Measurements from ENCODE around the gene FBL. TPM values are rescaled to one million over a fixed set of nuclear protein-coding genes. Genes with fewer than 3 reads are reported as not detected.
"Not testable (repeated sequence)": the region's sequence is repeated elsewhere in the genome, so short reads cannot be mapped to it uniquely, and the experiment has no call there.

FBL gene
- total and polyA plus RNA-seq, 2 donors = 185 to 208 TPM

GRCh38 chr19:39890755-39891551, 44.8 kb upstream of the FBL start:
- 87% methylated on average over 17 of the region's 17 CpGs for WGBS
- no peaks in the 10 kb centered on the region for H3K4me1 ChIP-seq (ENCODE audit: control insufficient read depth in 2 of 2, insufficient read depth in 2 of 2, low read length in 2 of 2)
- no peaks in the 10 kb centered on the region for H3K36me3 ChIP-seq (ENCODE audit: control insufficient read depth in 2 of 2, insufficient read depth in 2 of 2, low read length in 1 of 2)
- H3K4me3 ChIP-seq (ENCODE audit: low read length in 2 of 2) = no peak overlapping the region
- H3K27me3 ChIP-seq (ENCODE audit: control insufficient read depth in 2 of 2, insufficient read depth in 1 of 2, low read length in 1 of 2) = peaks cover 0 to 19% of the 10 kb centered on the region in 2 donors
- no peaks in the 10 kb centered on the region for H3K9me3 ChIP-seq (ENCODE audit: control insufficient read depth in 2 of 2, insufficient read depth in 1 of 2, low read length in 1 of 2)
- DNase-seq (ENCODE audit: low read depth in 6 of 9, low spot score in 9 of 9) = no peak
- no peak overlapping the region for H3K27ac ChIP-seq (ENCODE audit: low read depth in 1 of 2, low read length in 1 of 2)

DNA sequence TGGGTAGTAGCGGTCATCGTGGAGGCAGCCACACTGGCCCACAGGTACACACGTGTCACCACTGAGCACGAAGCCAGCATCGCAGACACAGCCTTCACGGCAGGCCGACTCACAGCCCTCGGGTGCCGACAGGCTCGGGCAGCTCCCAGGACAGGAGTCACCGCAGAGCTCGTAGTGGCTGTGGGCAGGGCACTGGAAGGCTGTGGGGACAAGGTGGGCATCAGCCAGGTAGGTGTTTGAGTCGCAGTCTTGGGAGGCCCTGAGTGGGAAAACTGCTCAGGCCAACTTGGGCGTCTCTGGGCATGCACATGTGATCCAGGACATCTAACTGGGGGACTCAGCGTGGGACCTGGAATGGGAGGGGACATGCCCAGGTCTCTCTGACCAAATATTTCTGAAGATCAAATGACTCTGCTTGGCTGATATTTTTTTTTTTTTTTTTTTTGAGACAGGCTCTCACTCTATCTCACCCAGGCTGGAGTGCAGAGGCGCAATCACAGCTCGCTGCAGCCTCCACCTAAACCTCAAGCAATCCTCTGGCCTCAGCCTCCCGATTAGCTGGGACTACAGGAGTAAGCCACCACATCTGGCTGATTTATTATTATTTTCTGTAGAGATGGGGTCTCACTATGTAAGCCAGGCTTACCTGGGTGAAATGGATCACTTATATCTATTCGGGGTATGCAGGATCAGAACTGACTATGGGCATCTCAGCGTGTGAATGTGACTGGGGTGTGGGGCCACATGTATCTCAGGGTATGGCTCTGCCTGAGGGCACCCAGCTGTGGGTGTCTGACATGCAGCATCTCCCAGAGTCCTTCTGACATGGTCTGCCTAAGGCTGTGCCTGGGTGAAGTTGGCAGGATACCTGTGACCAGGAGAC, 43.9 kb upstream of the FBL start:
- not testable (repeated sequence) for H3K4me3 ChIP-seq (ENCODE audit: low read length in 2 of 2); H3K9me3 ChIP-seq (ENCODE audit: control insufficient read depth in 2 of 2, insufficient read depth in 1 of 2, low read length in 1 of 2); H3K36me3 ChIP-seq (ENCODE audit: control insufficient read depth in 2 of 2, insufficient read depth in 2 of 2, low read length in 1 of 2); H3K27ac ChIP-seq (ENCODE audit: low read depth in 1 of 2, low read length in 1 of 2); H3K4me1 ChIP-seq (ENCODE audit: control insufficient read depth in 2 of 2, insufficient read depth in 2 of 2, low read length in 2 of 2); DNase-seq (ENCODE audit: low read depth in 6 of 9, low spot score in 9 of 9)
- H3K27me3 ChIP-seq (ENCODE audit: control insufficient read depth in 2 of 2, insufficient read depth in 1 of 2, low read length in 1 of 2) = peaks cover 0 to 19% of the 10 kb centered on the region in 2 donors
- WGBS = 96% methylated on average over 18 of the region's 20 CpGs

- H3K9me3 ChIP-seq (ENCODE audit: control insufficient read depth in 2 of 2, insufficient read depth in 1 of 2, low read length in 1 of 2); H3K4me1 ChIP-seq (ENCODE audit: control insufficient read depth in 2 of 2, insufficient read depth in 2 of 2, low read length in 2 of 2); H3K4me3 ChIP-seq (ENCODE audit: low read length in 2 of 2); H3K36me3 ChIP-seq (ENCODE audit: control insufficient read depth in 2 of 2, insufficient read depth in 2 of 2, low read length in 1 of 2); DNase-seq (ENCODE audit: low read depth in 6 of 9, low spot score in 9 of 9); H3K27ac ChIP-seq (ENCODE audit: low read depth in 1 of 2, low read length in 1 of 2): not testable (repeated sequence)
- peaks cover 0 to 19% of the 10 kb centered on the region in 2 donors for H3K27me3 ChIP-seq (ENCODE audit: control insufficient read depth in 2 of 2, insufficient read depth in 1 of 2, low read length in 1 of 2)
- WGBS = 91% methylated on average over 3 of the region's 3 CpGs
These were observed 41.3 kb upstream of the FBL start for GRCh38 chr19:39887456-39887951.

GRCh38 chr19:39885821-39886554, 39.8 kb upstream of the FBL start:
- H3K27me3 ChIP-seq (ENCODE audit: control insufficient read depth in 2 of 2, insufficient read depth in 1 of 2, low read length in 1 of 2); H3K36me3 ChIP-seq (ENCODE audit: control insufficient read depth in 2 of 2, insufficient read depth in 2 of 2, low read length in 1 of 2); H3K4me1 ChIP-seq (ENCODE audit: control insufficient read depth in 2 of 2, insufficient read depth in 2 of 2, low read length in 2 of 2); H3K27ac ChIP-seq (ENCODE audit: low read depth in 1 of 2, low read length in 1 of 2); H3K9me3 ChIP-seq (ENCODE audit: control insufficient read depth in 2 of 2, insufficient read depth in 1 of 2, low read length in 1 of 2); DNase-seq (ENCODE audit: low read depth in 6 of 9, low spot score in 9 of 9); H3K4me3 ChIP-seq (ENCODE audit: low read length in 2 of 2): not testable (repeated sequence)
- WGBS = 91% methylated on average over 23 of the region's 30 CpGs

- not testable (repeated sequence) for H3K36me3 ChIP-seq (ENCODE audit: control insufficient read depth in 2 of 2, insufficient read depth in 2 of 2, low read length in 1 of 2); H3K27me3 ChIP-seq (ENCODE audit: control insufficient read depth in 2 of 2, insufficient read depth in 1 of 2, low read length in 1 of 2); H3K4me1 ChIP-seq (ENCODE audit: control insufficient read depth in 2 of 2, insufficient read depth in 2 of 2, low read length in 2 of 2); H3K4me3 ChIP-seq (ENCODE audit: low read length in 2 of 2); H3K9me3 ChIP-seq (ENCODE audit: control insufficient read depth in 2 of 2, insufficient read depth in 1 of 2, low read length in 1 of 2); DNase-seq (ENCODE audit: low read depth in 6 of 9, low spot score in 9 of 9); H3K27ac ChIP-seq (ENCODE audit: low read depth in 1 of 2, low read length in 1 of 2)
- 90% methylated on average over 3 of the region's 9 CpGs for WGBS
These were observed 38.5 kb upstream of the FBL start for GRCh38 chr19:39884721-39885120.

DNA sequence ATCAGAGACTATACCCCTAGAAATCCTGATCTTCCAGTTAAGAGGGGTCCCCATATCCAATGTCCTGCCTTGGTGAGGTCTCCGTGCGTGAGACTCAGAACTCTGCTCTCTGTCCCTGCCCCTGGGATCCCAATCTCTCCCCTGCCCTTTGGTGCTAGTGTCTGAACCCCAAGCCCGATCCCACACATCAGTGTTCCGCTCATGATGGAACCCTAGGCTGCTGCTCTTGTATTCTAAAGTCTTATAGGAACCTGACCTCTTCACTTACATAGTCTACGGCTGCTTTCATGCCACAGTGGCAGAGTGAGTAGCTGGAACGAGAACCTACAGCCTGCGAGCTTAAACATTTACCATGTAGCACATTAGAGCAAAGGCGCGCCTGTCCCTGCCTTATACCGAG, 36.5 kb upstream of the FBL start:
- not testable (repeated sequence) for H3K4me3 ChIP-seq (ENCODE audit: low read length in 2 of 2); H3K4me1 ChIP-seq (ENCODE audit: control insufficient read depth in 2 of 2, insufficient read depth in 2 of 2, low read length in 2 of 2); H3K27me3 ChIP-seq (ENCODE audit: control insufficient read depth in 2 of 2, insufficient read depth in 1 of 2, low read length in 1 of 2); H3K36me3 ChIP-seq (ENCODE audit: control insufficient read depth in 2 of 2, insufficient read depth in 2 of 2, low read length in 1 of 2); H3K27ac ChIP-seq (ENCODE audit: low read depth in 1 of 2, low read length in 1 of 2); DNase-seq (ENCODE audit: low read depth in 6 of 9, low spot score in 9 of 9); H3K9me3 ChIP-seq (ENCODE audit: control insufficient read depth in 2 of 2, insufficient read depth in 1 of 2, low read length in 1 of 2)
- WGBS = 93% methylated on average over 7 of the region's 10 CpGs

GRCh38 chr19:39881495-39882110, 35.4 kb upstream of the FBL start:
- not testable (repeated sequence) for H3K27me3 ChIP-seq (ENCODE audit: control insufficient read depth in 2 of 2, insufficient read depth in 1 of 2, low read length in 1 of 2); H3K4me1 ChIP-seq (ENCODE audit: control insufficient read depth in 2 of 2, insufficient read depth in 2 of 2, low read length in 2 of 2); H3K4me3 ChIP-seq (ENCODE audit: low read length in 2 of 2); H3K36me3 ChIP-seq (ENCODE audit: control insufficient read depth in 2 of 2, insufficient read depth in 2 of 2, low read length in 1 of 2); H3K27ac ChIP-seq (ENCODE audit: low read depth in 1 of 2, low read length in 1 of 2); H3K9me3 ChIP-seq (ENCODE audit: control insufficient read depth in 2 of 2, insufficient read depth in 1 of 2, low read length in 1 of 2)
- DNase-seq (ENCODE audit: low read depth in 6 of 9, low spot score in 9 of 9) = peak in 4 of 9 donors; percentile 6 to 29 (median 26)
- 15% methylated on average over 15 of the region's 15 CpGs for WGBS

- H3K36me3 ChIP-seq (ENCODE audit: control insufficient read depth in 2 of 2, insufficient read depth in 2 of 2, low read length in 1 of 2); DNase-seq (ENCODE audit: low read depth in 6 of 9, low spot score in 9 of 9); H3K27me3 ChIP-seq (ENCODE audit: control insufficient read depth in 2 of 2, insufficient read depth in 1 of 2, low read length in 1 of 2); H3K27ac ChIP-seq (ENCODE audit: low read depth in 1 of 2, low read length in 1 of 2); H3K4me1 ChIP-seq (ENCODE audit: control insufficient read depth in 2 of 2, insufficient read depth in 2 of 2, low read length in 2 of 2); H3K9me3 ChIP-seq (ENCODE audit: control insufficient read depth in 2 of 2, insufficient read depth in 1 of 2, low read length in 1 of 2); H3K4me3 ChIP-seq (ENCODE audit: low read length in 2 of 2): not testable (repeated sequence)
- 95% methylated on average over 4 of the region's 5 CpGs for WGBS
These were observed 34.1 kb upstream of the FBL start for GRCh38 chr19:39880241-39880640.
